Thyroid gland (tissue), 4 donors: ENCODE results near the gene CDH19.

ENCODE experiments used
- CTCF ChIP-seq, 6 experiments: fragments of 200-600 bp in 3 of 6; fragments of 450-650 bp in 3 of 6; sonication (generic) in 3 of 6; IDR thresholded peaks; one replicate each; pipeline ENCODE4 v1.5.1; 2016 to 2019; ENCODE audit warnings: antibody characterized with exemption in 6 of 6, mild to moderate bottlenecking in 2 of 6, inconsistent platforms in 1 of 6, moderate library complexity in 1 of 6
- POLR2A ChIP-seq, 2 donors: fragments of 450-650 bp; IDR thresholded peaks; one replicate each; pipeline ENCODE4 v1.6.1; 2017; ENCODE audit warnings: antibody characterized with exemption in 2 of 2, mild to moderate bottlenecking in 2 of 2, moderate library complexity in 1 of 2

- TF ChIP-seq CTCF (IDR thresholded peaks at IDR 0.05) (no peak), POLR2A (IDR thresholded peaks at IDR 0.05) (no peak)
Measured at GRCh38 chr18:66513996-66514395, 89.9 kb downstream of the CDH19 start.
